Esophagus squamous epithelium (tissue), 4 donors: ENCODE measurements around the gene GNLY.

Experiments
- POLR2A ChIP-seq, 4 donors: fragments of 450-650 bp; IDR thresholded peaks; one replicate each; pipeline ENCODE4 v1.6.1; 2017; ENCODE audit warnings: antibody characterized with exemption in 4 of 4, mild to moderate bottlenecking in 4 of 4, moderate library complexity in 3 of 4
- TF ChIP-seq, protein P1 (sequence below), 6 experiments: fragments of 450-650 bp in 4 of 6; fragments of 200-600 bp in 2 of 6; sonication (generic) in 2 of 6; IDR thresholded peaks; one replicate each; pipeline ENCODE4 v1.5.1; 2016 to 2019; ENCODE audit warnings: antibody characterized with exemption in 6 of 6, mild to moderate bottlenecking in 4 of 6, moderate library complexity in 4 of 6

DNA sequence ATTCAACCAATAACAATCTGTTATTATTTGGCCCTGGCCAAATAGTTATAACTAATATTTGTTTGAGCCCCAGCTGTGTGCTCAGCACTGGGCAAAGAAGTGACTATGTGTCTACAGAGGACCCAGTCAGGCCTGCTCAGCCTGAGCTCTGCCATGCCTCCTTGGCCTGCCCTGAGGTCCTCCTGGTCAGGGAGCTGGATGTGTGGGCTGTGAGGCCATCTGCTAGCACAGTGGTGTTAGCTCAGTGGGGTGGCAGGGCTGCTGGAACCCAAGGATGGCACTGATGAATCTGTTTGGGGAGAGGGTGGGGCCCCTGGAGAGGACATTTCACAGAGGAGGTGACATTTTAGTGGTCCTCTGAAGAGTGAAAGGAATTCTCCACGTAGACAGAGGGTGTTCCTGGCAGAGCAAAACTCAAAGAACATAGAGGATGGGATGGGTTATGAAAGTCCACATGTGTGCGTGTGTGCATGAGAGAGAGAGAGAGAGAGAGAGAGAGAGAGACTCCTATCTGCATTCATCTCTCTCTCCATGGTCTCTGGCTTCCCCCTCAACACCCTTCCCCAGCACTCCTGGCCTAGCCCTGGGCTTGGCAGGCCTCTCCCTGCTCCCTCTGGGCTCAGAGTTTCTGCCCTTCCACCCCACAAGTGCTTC, 38.4 kb downstream of the GNLY start:
- TF ChIP-seq, protein P1, sequence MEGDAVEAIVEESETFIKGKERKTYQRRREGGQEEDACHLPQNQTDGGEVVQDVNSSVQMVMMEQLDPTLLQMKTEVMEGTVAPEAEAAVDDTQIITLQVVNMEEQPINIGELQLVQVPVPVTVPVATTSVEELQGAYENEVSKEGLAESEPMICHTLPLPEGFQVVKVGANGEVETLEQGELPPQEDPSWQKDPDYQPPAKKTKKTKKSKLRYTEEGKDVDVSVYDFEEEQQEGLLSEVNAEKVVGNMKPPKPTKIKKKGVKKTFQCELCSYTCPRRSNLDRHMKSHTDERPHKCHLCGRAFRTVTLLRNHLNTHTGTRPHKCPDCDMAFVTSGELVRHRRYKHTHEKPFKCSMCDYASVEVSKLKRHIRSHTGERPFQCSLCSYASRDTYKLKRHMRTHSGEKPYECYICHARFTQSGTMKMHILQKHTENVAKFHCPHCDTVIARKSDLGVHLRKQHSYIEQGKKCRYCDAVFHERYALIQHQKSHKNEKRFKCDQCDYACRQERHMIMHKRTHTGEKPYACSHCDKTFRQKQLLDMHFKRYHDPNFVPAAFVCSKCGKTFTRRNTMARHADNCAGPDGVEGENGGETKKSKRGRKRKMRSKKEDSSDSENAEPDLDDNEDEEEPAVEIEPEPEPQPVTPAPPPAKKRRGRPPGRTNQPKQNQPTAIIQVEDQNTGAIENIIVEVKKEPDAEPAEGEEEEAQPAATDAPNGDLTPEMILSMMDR (IDR thresholded peaks at IDR 0.05) = no peak
- no peak for TF ChIP-seq POLR2A (IDR thresholded peaks at IDR 0.05)
